ENCODE measurements around the gene ABCB8. TPM values are rescaled to one million over a fixed set of nuclear protein-coding genes. Genes with fewer than 3 reads are reported as not detected.
A peak's percentile ranks its signal among the peaks of the same experiment; 100 is the strongest.

ABCB8 gene
- total and polyA plus RNA-seq, 2 experiments from 2014 or later, result 29.6 to 31.6 TPM

GRCh38 chr7:151091003-151091402 is 62.8 kb downstream of the ABCB8 start:
- peaks cover 91% of the 10 kb centered on the region for H3K79me2 ChIP-seq (ENCODE audit: insufficient read depth)
- H2AFZ ChIP-seq, result no peak overlapping the region
- no peaks in the 10 kb centered on the region for H3K36me3 ChIP-seq (ENCODE audit: low read depth)
- TF ChIP-seq EZH2 (IDR thresholded peaks at IDR 0.05; ENCODE audit: insufficient read depth, poor library complexity, severe bottlenecking) (no peak), EZH2phosphoT487 (IDR thresholded peaks at IDR 0.05; ENCODE audit: insufficient read depth, low read depth) (no peak)
- H3K4me1 ChIP-seq (ENCODE audit: insufficient read depth), result peaks cover 23% of the 10 kb centered on the region
- peaks cover 7% of the 10 kb centered on the region for H4K20me1 ChIP-seq (ENCODE audit: insufficient read depth)
- H3K9me3 ChIP-seq (ENCODE audit: low read depth), result no peaks in the 10 kb centered on the region
- no peak overlapping the region for H3K27ac ChIP-seq
- H3K9ac ChIP-seq, result no peak overlapping the region
- peaks cover 39% of the 10 kb centered on the region for H3F3A ChIP-seq (ENCODE audit: insufficient read depth)
- H3K4me3 ChIP-seq, result no peak overlapping the region
- in situ Hi-C loops (cut with MboI), result no loop called here
- DNase-seq, result no peak
- 79 to 94% methylated on average over 7 of the region's 7 CpGs for WGBS, 2 experiments (ENCODE audit: low coverage in 1 of 2, low lambda C conversion rate in 2 of 2, missing lambda C conversion rate in 2 of 2)
- no peaks in the 10 kb centered on the region for H3K27me3 ChIP-seq (replicated peaks; ENCODE audit: insufficient read depth)
- H3K9me2 ChIP-seq (ENCODE audit: insufficient read depth), result no peaks in the 10 kb centered on the region
- H3K4me2 ChIP-seq (ENCODE audit: unreplicated experiment), result no peak overlapping the region

- Histone ChIP-seq H3K9me2 (ENCODE audit: insufficient read depth) (no peaks in the 10 kb centered on the region), H3K27me3 (replicated peaks; ENCODE audit: insufficient read depth) (no peaks in the 10 kb centered on the region), H3K9ac (no peak overlapping the region), H3K79me2 (ENCODE audit: insufficient read depth) (peaks cover 95% of the 10 kb centered on the region), H3K4me2 (ENCODE audit: unreplicated experiment) (no peak overlapping the region), H3F3A (ENCODE audit: insufficient read depth) (peaks cover 40% of the 10 kb centered on the region), H2AFZ (no peak overlapping the region), H3K27ac (no peak overlapping the region), H3K36me3 (ENCODE audit: low read depth) (no peaks in the 10 kb centered on the region), H3K4me1 (ENCODE audit: insufficient read depth) (peaks cover 23% of the 10 kb centered on the region), H3K9me3 (ENCODE audit: low read depth) (no peaks in the 10 kb centered on the region), H3K4me3 (no peak overlapping the region), H4K20me1 (ENCODE audit: insufficient read depth) (peaks cover 8% of the 10 kb centered on the region)
- DNase-seq, result peak; percentile 42
- TF ChIP-seq EZH2phosphoT487 (IDR thresholded peaks at IDR 0.05; ENCODE audit: insufficient read depth, low read depth) (no peak), EZH2 (IDR thresholded peaks at IDR 0.05; ENCODE audit: insufficient read depth, poor library complexity, severe bottlenecking) (no peak)
- in situ Hi-C loops (cut with MboI), result no loop called here
- WGBS, 2 experiments (ENCODE audit: low coverage in 1 of 2, low lambda C conversion rate in 2 of 2, missing lambda C conversion rate in 2 of 2), result 57 to 61% methylated on average over 6 of the region's 6 CpGs
Observed at GRCh38 chr7:151091431-151091830, 63.2 kb downstream of the ABCB8 start.

DNA sequence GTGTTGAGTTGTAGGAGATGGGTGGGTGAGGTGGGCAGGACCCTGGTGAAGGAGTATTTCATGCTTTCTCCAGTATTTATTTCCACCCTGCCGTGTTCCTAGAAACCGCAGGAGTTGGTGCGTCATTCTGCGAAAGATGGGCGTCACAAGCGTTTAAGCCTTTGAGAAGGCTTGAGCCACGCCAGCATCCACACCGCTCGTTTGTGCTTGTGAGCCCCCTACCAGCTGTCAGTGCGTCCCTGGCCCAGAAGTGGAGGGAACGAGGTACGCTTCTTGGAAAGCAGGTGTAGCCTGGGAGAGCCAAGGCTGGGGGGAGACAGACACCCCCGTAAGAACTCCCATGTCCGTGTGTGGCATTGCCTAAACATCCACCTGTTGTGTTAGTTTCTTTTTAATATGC is 63.7 kb downstream of the ABCB8 start:
- H3K9ac ChIP-seq, result no peak overlapping the region
- WGBS, 2 experiments (ENCODE audit: low coverage in 1 of 2, low lambda C conversion rate in 2 of 2, missing lambda C conversion rate in 2 of 2), result 94 to 95% methylated on average over 14 of the region's 14 CpGs
- in situ Hi-C loops (cut with MboI), result no loop called here

DNA sequence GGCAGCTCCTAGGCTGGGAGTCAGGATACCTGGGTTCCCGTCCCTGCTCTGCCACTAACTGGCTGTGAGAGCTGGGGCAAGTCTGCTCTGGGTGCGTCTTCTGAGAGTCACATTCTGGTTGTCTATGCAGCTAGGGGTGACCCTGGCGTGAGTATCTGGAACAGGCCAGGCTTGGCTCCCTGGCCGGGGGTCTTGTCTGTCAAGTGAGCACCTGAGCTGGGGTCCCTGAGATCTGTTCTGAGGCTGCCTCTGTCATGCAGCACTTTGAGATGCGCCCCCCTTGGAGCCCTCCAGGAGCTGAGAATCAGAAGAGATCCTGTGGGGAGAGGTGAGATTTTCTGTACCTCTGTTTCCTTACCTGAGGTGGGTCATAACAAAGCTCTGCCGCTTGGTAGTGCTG is 65.5 kb downstream of the ABCB8 start:
- 85 to 88% methylated on average over 6 of the region's 6 CpGs for WGBS, 2 experiments (ENCODE audit: low coverage in 1 of 2, low lambda C conversion rate in 2 of 2, missing lambda C conversion rate in 2 of 2)
- Histone ChIP-seq H3K4me1 (ENCODE audit: insufficient read depth) (peaks cover 12% of the 10 kb centered on the region), H4K20me1 (ENCODE audit: insufficient read depth) (peaks cover 11% of the 10 kb centered on the region), H3K4me3 (no peak overlapping the region), H3F3A (ENCODE audit: insufficient read depth) (peaks cover 31% of the 10 kb centered on the region), H3K9ac (no peak overlapping the region), H3K9me3 (ENCODE audit: low read depth) (no peaks in the 10 kb centered on the region), H3K4me2 (ENCODE audit: unreplicated experiment) (no peak overlapping the region), H2AFZ (no peak overlapping the region), H3K27me3 (replicated peaks; ENCODE audit: insufficient read depth) (no peaks in the 10 kb centered on the region), H3K79me2 (ENCODE audit: insufficient read depth) (peaks cover 100% of the 10 kb centered on the region), H3K27ac (no peak overlapping the region), H3K36me3 (ENCODE audit: low read depth) (no peaks in the 10 kb centered on the region), H3K9me2 (ENCODE audit: insufficient read depth) (no peaks in the 10 kb centered on the region)
- DNase-seq, result no peak
- in situ Hi-C loops (cut with MboI), result no loop called here
- no peak for TF ChIP-seq EZH2 (IDR thresholded peaks at IDR 0.05; ENCODE audit: insufficient read depth, poor library complexity, severe bottlenecking)
- TF ChIP-seq EZH2phosphoT487 (IDR thresholded peaks at IDR 0.05; ENCODE audit: insufficient read depth, low read depth), result no peak

More for the DNA sequence above, 63.7 kb downstream of the ABCB8 start:
- peaks cover 8% of the 10 kb centered on the region for H4K20me1 ChIP-seq (ENCODE audit: insufficient read depth)
- H3K9me3 ChIP-seq (ENCODE audit: low read depth), result no peaks in the 10 kb centered on the region
- no peak overlapping the region for H2AFZ ChIP-seq
- no peaks in the 10 kb centered on the region for H3K36me3 ChIP-seq (ENCODE audit: low read depth)
- H3K9me2 ChIP-seq (ENCODE audit: insufficient read depth), result no peaks in the 10 kb centered on the region
- no peak overlapping the region for H3K4me2 ChIP-seq (ENCODE audit: unreplicated experiment)
- no peak for DNase-seq
- H3K79me2 ChIP-seq (ENCODE audit: insufficient read depth), result peaks cover 99% of the 10 kb centered on the region
- peaks cover 23% of the 10 kb centered on the region for H3K4me1 ChIP-seq (ENCODE audit: insufficient read depth)
- peaks cover 40% of the 10 kb centered on the region for H3F3A ChIP-seq (ENCODE audit: insufficient read depth)
- no peak overlapping the region for H3K4me3 ChIP-seq
- no peaks in the 10 kb centered on the region for H3K27me3 ChIP-seq (replicated peaks; ENCODE audit: insufficient read depth)
- no peak overlapping the region for H3K27ac ChIP-seq
- no peak for TF ChIP-seq EZH2phosphoT487 (IDR thresholded peaks at IDR 0.05; ENCODE audit: insufficient read depth, low read depth)
- TF ChIP-seq EZH2 (IDR thresholded peaks at IDR 0.05; ENCODE audit: insufficient read depth, poor library complexity, severe bottlenecking), result no peak

- in situ Hi-C loops (cut with MboI), result no loop called here
- 76 to 80% methylated on average over 5 of the region's 5 CpGs for WGBS, 2 experiments (ENCODE audit: low coverage in 1 of 2, low lambda C conversion rate in 2 of 2, missing lambda C conversion rate in 2 of 2)
- Histone ChIP-seq H2AFZ (no peak overlapping the region), H3K9me2 (ENCODE audit: insufficient read depth) (no peaks in the 10 kb centered on the region), H3K36me3 (ENCODE audit: low read depth) (no peaks in the 10 kb centered on the region), H3K4me3 (no peak overlapping the region), H4K20me1 (ENCODE audit: insufficient read depth) (peaks cover 15% of the 10 kb centered on the region), H3K4me1 (ENCODE audit: insufficient read depth) (peaks cover 3% of the 10 kb centered on the region), H3K9me3 (ENCODE audit: low read depth) (no peaks in the 10 kb centered on the region), H3K27ac (peak overlapping the region; percentile 57), H3K4me2 (ENCODE audit: unreplicated experiment) (no peak overlapping the region), H3K27me3 (replicated peaks; ENCODE audit: insufficient read depth) (no peaks in the 10 kb centered on the region), H3K79me2 (ENCODE audit: insufficient read depth) (peaks cover 100% of the 10 kb centered on the region), H3F3A (ENCODE audit: insufficient read depth) (peaks cover 22% of the 10 kb centered on the region), H3K9ac (no peak overlapping the region)
- DNase-seq, result peak; percentile 68
- no peak for TF ChIP-seq EZH2phosphoT487 (IDR thresholded peaks at IDR 0.05; ENCODE audit: insufficient read depth, low read depth)
- TF ChIP-seq EZH2 (IDR thresholded peaks at IDR 0.05; ENCODE audit: insufficient read depth, poor library complexity, severe bottlenecking), result no peak
Observed at GRCh38 chr7:151094675-151095074, 66.4 kb downstream of the ABCB8 start.
